ENCODE measurements around the gene PSTPIP1.

Gene PSTPIP1

GRCh38 chr15:76979331-76979925 lies 15.5 kb upstream of the PSTPIP1 start:
- FAIRE-seq: no peak

- FAIRE-seq: no peak
Observed at GRCh38 chr15:76979996-76980520, 14.9 kb upstream of the PSTPIP1 start.

- FAIRE-seq: no peak
Observed at GRCh38 chr15:76982356-76982755, 12.6 kb upstream of the PSTPIP1 start.

DNA sequence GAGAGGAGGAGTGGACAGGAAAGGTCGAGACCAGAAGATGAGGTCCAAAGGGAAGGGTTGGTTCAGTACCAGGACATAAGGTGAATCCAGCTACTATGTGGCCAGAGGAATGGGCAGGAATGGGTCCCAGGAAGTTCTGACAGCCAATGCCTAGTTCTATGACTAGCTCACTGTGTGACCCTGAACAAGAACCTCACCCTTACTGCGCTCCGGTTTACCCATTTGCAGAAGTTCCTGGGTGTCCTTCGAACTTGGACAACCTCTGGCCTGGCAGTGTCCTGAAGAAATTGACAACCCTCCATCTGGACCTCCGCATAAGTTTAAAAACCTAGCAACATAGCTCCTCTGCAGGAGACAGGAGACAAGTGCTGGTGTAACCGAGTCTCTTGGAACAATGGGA lies 12.2 kb upstream of the PSTPIP1 start:
- no peak for FAIRE-seq

DNA sequence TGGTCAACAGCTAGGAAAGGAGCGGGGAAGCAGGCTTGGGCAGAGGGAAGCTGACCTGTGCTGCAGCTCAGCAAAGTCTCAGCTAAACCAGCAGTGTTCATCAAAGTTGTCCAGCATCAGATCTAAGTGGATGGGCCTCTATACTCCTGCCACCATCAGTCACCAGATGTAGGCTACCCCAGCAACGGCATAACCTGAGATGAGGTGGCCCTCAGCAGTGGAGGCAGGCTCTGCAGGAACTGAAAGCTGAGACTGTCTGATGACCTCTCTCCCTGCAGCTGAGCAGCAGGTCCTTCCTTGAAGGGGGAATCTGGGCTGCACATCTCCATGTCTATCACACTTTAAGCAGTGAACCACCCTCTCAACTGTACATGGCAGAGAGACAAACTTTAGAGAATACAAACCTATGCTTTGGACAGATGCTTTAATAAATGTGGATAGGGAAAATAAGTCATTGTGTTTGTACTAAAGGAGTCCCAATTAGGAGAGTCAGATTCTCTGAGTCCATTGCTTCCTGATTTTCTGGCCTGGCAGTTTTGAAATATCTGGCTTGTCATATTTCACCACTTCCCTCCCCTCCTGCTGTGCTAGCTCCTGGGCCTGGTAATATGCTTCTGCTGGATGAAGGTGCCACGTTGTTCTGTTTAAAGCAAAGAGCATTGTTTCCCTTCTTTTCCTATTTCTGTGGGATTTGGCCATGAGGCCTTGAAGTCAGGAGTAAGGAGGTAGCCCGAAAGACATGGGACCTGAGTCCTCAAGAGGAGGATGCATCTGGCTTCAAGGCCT lies 11.1 kb upstream of the PSTPIP1 start:
- no peak for FAIRE-seq

DNA sequence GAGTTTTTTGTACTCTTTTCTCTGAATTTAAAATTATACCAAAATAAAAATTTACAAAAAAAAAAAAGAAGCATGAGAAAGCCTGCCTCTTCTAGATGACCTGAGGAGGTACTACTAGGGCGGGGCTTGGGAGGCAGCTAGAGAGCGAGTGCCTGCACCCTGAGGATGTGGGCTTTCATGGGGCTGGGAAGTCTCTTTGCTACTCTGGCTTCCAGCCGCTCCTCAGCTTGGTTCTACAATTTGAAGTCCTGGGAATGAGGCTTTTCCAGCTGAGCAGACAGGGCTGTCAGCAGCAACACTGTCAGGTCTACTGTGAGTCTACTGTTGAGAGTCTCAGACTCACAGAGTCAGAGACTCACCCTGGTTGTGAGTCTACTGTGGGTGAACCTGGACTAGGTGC lies 8.2 kb upstream of the PSTPIP1 start:
- no peak for FAIRE-seq

DNA sequence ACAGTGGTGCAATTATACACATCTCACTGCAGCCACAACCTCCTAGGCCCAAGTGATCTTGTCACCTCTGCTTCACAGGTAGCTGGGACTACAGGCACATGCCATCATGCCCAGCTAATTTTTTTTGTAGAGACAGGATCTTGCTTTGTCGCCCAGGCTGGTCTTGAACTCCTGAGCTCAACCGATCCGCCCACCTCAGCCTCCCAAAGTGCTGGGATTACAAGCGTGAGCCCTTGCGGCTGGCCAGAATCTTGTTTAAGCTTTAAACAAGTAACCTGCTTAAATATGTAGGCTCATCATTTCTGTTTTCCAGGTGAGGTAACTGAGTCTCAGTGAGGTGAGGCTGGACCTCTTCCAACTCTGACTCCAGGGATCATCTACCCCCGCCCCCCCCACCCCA lies 7.7 kb upstream of the PSTPIP1 start:
- no peak for FAIRE-seq

DNA sequence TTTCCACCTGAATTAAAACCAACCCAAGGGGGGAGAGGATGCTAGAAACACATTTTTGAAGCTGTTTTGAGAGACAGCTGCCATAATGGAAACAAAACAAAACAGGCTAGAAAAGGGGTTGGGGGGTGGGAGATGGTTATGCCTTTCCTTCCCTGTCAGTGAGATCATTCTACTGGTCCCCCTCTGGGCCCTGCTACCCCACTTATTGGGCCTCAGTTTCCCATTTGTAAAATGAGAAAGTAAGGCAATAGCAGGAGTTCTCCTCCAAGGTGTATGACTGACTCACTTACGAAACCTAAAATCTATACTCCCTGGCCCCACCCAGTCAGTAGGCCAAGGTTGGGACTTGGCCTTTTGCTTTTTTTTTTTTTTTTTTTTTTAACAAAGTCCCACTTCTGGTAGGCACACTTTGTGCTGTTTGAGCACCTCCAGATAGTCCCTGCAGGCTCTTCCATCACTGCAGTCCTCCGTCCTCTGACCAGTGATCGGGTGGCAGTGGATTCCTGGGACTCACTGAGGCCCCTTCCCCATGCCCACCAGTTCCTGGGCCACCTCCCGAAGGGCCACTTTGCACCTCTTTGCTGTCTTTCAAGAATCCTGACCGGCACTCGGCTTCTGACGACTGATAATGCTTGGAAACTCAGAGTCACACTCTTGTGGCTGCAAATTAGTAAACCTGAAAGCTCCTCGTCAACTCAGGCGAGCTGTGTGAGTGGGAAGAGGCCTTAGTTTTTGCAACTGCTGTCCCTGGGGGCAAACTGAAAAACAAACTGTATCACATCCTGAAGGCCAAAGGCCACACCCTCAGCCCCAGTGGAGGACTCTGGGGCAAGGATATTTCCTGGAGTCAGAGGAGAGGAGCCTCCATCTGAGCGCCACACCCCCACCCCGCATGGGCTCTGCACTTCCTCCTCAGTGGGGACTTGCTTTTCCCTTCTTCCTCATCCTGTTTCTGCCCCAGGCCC lies 6.7 kb upstream of the PSTPIP1 start:
- no peak for FAIRE-seq

DNA sequence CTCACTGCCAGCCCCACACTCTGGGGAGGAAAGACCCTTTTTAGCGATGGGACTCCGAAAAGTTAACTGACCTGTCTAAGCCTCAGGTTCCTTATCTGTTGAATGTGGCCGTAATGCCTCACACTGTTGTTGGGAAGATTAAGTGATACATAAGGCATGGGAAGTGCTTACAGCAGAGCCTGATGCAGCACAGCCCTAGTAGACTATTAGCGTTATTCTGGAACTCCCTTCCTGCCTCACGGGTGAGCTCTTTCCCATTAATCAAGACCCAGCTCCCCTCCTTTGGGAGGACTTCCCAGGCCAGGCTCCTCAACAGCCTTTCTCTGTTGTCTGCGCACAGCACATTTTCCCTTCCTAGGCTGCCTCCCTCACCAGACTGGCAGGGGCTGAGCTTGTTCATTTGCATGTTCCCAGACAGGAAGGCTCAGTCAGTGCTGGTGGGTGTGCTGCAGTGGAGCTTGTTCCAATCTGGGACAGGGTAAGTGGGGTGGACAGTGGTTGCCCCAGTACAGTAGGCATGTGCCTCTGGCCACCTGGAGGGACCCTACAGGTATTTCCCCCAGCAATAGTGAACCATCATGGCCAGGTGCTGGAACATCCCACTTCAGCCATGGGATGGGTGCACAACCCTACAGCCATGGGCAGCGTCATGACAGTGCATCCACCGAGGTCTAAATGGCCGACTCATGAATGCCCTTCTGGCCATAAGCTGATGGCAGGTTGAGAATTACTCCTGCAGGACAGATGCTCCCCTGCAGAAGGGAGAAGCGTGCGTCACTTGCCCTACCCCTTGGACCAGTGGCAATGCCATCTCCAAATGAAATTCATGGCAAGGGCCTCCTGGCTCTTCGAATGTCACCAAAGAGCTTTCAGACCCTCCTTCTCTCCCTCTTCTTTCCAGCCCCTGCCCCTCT lies 5.8 kb upstream of the PSTPIP1 start:
- no peak for FAIRE-seq

DNA sequence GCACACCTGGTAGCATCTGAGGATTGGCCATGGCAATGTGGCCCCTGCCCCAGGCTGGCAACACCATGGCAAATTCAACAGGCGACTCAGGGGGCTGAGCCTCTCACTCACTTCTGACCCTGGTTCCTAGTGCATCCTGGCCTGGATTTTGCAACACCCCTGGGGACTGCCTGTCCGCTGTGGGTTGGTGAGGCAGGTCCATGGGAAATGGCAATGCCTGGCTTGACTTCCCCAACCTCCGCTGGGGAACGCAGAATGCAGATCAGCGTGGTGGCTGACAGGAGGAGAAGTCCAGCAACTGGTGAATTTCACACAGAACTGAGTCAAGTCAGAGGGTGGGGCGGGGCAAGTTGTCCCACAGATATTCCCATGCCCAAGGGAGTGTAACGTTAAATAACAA lies 3.9 kb upstream of the PSTPIP1 start:
- no peak for FAIRE-seq

GRCh38 chr15:76991741-76992645 lies 2.9 kb upstream of the PSTPIP1 start:
- FAIRE-seq: no peak

DNA sequence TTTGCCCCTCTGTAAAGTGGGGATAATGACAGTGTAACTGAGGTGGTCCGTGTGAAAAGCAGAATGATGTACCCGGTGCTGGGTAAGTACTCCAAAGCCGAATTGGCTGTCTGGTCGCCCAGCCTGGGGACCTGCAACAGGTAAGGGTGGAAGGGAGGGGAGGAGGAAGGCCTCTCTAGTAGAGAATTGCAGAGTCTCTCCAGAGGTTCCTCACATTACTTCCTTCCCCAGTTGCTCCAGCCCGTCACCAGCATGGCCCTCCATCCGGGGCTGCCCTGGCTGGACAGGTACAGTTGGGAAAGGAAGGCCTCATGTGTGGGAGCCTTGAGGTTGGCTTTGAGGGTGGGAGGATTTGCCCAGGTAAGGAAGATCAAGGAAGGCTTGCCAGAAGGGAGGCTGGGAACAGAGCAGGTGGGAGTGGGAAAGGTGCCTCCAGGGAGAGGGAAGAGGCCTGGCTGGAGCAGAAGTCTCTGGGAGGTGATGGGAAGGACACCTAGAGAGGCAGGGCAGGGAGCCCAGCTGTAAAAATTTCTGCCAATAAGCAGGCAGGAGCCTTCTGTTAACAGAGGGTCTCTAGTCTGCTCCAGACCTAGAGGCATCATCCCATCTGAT lies 1.7 kb upstream of the PSTPIP1 start:
- no peak for FAIRE-seq

GRCh38 chr15:76994001-76994400 lies 925 bp upstream of the PSTPIP1 start:
- no peak for FAIRE-seq

- FAIRE-seq: no peak
Observed at GRCh38 chr15:76994496-76994895, 430 bp upstream of the PSTPIP1 start.

DNA sequence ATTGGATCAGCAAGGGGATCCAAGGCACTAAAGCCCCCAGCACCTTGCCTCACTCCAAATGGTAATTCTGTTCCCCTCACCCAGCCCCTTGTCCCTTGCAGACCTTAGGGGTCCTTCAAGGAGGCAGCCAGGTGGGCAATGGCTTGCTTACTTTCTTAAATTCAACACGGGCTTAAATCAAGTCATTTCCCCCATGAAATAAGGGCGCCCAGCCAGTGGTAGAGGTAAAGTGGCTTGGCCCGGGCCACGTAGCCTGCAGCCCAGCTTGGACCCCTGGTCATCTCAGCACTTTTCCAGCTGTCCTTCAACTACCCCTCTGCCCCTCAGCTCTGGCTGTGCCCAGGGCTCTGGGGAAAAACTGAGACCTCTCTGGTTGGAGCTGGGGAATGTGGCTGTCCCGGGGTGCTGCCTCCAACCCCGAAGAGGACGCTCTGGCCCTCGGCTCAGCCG lies 1.2 kb downstream of the PSTPIP1 start:
- FAIRE-seq: no peak

DNA sequence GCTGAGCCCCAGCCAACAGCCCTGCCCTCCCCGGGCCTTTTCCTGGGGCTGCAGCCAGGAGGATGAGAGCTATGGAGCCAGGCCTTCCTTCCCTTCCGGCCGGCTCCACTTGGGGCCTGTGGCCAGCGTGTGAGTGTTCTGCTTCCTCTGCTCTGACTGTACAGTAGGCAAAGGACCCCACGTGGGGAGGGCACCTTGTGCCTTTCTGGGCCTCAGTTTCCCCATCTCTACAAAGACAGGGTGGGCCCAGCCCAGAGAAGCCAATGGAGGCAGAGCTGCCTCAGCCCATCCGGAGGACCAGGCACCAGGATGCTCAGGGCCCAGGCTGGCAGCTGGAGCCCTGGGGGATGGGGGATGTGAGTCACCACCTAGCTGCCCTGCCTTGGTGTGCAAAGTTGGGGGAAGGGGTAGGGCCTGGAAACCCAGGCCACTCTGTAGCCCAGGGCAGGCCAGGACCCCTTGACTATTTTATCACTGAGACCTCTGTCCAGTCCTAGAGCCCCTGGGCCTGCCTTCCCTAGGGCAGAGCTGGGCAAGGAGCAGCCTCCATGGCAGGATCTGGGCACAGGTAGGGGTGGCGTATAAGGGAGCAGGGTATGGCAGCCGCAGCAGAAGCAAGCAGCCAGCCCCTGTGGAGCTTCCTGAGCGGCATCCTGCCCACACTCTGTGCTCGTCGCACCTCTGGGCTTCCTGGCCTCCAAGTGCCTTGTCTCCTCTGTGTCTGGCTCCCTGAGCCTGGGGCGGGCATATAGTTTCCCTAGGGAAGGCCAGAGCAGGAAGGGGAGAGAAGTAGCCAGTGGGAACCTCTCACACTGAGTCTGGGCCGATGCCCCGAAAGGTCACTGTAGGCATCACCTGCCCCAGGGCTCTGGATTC lies 1.8 kb downstream of the PSTPIP1 start:
- no peak for FAIRE-seq

DNA sequence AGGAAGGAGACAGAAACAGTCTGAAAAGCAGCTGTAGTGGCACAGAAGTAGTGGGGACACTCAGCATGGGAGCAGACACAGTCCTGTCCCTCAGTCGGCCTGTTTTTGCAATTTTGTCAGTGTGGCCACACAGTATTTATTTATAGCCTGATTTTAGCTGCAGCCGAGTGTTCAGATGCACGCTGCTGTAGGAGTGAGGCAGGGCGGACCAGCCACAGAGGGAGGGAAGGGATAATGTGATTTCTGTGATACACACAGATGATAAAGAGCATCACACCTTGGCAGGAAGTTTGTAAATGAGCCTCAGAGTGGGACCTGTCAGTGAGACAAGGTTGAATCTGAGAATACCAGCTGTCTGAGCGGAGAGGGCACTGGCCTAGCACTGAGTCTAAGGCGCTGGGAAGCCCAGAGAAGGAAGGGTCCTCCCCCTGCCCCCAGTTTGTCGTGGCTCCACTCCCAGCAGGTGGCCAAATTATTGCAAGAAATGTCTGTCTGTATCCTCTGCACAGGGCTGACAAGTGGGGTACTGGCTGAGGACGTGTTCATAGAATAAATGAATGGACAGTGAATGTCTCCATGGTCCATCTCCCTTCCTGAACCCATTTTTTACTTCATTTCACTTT lies 3.8 kb downstream of the PSTPIP1 start:
- no peak for FAIRE-seq

- FAIRE-seq: no peak
Observed at GRCh38 chr15:76999996-77000395, 5.1 kb downstream of the PSTPIP1 start.

DNA sequence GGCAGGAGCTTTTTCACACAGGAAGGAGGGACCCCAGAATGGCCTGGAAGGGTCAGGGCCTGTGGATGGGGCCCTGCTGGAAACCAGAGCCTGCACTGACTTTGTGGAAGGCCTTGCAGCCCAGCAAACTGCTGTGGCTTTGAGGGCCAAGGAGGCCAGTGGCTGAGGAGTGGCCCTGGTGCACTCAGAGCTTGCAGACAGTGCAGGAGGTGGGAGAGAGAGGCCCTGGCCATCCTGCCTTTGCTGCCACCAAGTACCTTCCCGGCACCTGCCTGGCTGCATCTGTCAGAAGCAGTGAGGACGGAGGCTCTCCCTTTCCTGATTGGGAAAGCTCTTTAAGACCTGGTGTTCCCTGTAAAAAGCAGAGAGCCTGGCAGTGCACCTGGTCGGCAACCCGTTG lies 6.4 kb downstream of the PSTPIP1 start:
- no peak for FAIRE-seq
